Sigmoid colon (tissue), 3 donors: ENCODE measurements around the gene C18orf32.
A peak's percentile ranks its signal among the peaks of the same experiment; 100 is the strongest.

Source experiments
- POLR2A ChIP-seq, 2 donors: fragments of 450-650 bp; IDR thresholded peaks; one replicate each; pipeline ENCODE4 v1.6.1; 2016; ENCODE audit warnings: antibody characterized with exemption in 2 of 2, mild to moderate bottlenecking in 2 of 2, moderate library complexity in 2 of 2
- TF ChIP-seq, protein P1 (sequence below), 4 experiments: fragments of 450-650 bp in 3 of 4; fragments of 200-600 bp in 1 of 4; IDR thresholded peaks; one replicate each; pipeline ENCODE4 v1.5.1; 2016 to 2019; ENCODE audit warnings: antibody characterized with exemption in 4 of 4, mild to moderate bottlenecking in 3 of 4, moderate library complexity in 2 of 4

- no peak for TF ChIP-seq POLR2A (IDR thresholded peaks at IDR 0.05)
- TF ChIP-seq, protein P1, sequence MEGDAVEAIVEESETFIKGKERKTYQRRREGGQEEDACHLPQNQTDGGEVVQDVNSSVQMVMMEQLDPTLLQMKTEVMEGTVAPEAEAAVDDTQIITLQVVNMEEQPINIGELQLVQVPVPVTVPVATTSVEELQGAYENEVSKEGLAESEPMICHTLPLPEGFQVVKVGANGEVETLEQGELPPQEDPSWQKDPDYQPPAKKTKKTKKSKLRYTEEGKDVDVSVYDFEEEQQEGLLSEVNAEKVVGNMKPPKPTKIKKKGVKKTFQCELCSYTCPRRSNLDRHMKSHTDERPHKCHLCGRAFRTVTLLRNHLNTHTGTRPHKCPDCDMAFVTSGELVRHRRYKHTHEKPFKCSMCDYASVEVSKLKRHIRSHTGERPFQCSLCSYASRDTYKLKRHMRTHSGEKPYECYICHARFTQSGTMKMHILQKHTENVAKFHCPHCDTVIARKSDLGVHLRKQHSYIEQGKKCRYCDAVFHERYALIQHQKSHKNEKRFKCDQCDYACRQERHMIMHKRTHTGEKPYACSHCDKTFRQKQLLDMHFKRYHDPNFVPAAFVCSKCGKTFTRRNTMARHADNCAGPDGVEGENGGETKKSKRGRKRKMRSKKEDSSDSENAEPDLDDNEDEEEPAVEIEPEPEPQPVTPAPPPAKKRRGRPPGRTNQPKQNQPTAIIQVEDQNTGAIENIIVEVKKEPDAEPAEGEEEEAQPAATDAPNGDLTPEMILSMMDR (IDR thresholded peaks at IDR 0.05): peak; percentile 33 to 80 (median 48)
These were observed 23.5 kb upstream of the C18orf32 start for GRCh38 chr18:49510393-49511115.
